DMS 273 treated with DMSO at 0.1 percent for 48 hours (cell line): Measurements from ENCODE around the gene ZNF716.
"Not testable (repeated sequence)": the region's sequence is repeated elsewhere in the genome, so short reads cannot be mapped to it uniquely, and the experiment has no call there.

Source experiments
- DNase-seq: peaks from one replicate; lab custom pipeline; 2025; lab: John Stamatoyannopoulos, UW

ZNF716 gene

GRCh38 chr7:57449904-57450303, at the start of gene ZNF716:
TSS of gene ZNF716 (plus strand) at chr7:57450177. CDS start at chr7:57450289, 112 bp downstream.
- no peak for DNase-seq

- no peak for DNase-seq
These were observed 49.3 kb upstream of the ZNF716 start for GRCh38 chr7:57400531-57401155.

DNA sequence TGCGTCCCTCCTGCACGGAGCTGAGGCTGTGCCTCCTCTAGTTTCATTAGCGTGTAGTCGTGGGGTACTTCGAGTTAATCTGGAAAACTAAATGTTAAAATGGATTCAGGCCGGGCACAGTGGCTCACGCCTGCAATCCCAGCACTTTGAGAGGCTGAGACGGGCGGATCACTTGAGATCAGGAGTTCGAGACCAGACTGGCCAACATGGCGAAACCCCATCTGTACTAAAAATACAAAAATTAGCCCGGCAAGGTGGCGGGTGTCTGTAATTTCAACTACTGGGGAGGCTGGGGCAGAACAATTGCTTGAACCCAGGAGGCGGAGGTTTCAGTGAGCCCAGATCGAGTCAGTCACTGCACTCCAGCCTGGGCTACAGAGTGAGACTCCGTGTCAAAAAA, 46.9 kb upstream of the ZNF716 start:
- DNase-seq, result not testable (repeated sequence)

DNA sequence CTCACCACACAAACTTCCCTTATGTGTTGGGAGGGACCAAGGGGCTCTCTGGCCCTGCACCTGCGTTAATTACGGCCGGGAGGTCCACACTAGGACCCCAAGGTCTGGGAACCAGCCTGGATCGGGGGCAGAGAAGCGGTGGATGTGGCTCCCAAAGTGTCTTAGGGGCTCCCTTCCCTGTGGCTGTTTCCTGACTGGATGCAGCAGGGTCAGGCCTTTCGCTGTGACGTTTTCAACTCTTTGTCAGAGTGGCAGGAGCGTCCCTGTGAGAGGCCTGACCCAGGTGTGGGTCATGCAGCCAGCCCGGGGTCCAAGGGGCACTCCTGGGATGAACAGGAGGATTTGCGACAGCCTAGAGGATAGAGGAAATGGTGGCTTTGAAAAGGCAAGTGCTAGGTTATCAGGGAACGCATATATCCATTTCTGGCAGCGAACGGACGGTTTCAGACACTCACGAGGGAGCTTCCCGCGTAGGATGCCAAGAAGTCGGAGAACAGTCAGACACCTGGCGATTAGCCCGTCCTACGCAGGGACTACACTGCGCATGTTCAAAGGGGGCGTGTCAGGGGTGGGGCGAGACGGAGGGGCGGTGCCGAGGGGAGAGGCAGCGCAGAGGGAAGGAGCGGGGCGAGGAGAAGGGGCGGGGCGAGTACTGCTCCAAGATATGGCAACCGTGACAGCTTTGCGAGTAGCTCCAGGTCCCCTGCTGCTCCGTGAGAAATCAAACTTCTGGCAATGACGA, 46.2 kb upstream of the ZNF716 start:
- no peak for DNase-seq

DNA sequence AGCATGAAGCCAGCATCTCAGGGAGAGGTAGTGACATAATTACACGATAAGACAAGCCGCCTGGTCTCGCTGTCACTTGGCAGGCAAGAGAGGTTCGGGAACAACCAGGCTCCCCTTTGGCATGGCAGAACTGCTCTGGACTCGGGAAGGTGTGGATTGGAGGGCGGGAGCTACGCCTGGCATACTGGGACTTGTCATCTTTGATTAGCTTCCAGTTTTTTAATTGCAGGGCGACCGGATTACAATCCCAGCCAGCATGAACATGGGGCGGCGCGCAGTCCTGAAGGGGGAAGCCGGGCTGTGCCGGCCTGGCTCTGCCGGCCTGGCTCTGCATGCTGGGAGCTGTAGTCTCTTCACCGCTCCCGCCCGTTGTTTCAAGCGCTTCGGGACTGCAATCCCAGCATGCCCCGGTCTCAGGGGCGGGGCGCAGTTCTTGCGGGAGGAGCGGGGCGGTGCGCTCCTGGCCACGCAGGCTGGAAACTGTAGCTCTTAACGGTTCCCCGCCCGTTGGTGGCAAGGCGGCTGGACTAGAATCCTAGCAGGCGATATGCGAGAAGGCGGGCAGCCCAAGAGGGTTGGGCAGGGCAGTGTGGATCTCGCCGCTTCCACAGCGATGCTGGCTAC, 45.5 kb upstream of the ZNF716 start:
- DNase-seq, result no peak

GRCh38 chr7:57404967-57405421, 45.0 kb upstream of the ZNF716 start:
- DNase-seq, result no peak

DNA sequence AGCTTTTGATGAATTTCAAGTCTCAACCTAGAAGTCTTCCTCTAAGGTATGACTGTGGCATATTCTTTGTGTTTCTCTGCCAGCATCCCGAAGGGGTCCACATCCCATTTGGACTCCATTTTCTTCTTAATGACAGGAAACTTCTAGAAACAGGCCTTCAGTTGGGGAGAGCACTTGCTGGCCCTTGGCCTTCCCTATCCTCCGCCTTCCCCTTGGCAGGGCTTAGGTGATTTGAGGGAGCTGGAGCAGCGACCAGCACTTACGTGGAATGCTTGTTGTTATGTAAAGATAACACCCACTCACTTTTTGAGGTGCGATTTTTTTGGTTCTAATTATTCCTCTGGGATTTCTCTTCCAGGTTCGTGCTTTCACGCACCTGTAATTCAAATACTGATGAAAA, 42.9 kb upstream of the ZNF716 start:
- DNase-seq, result no peak

GRCh38 chr7:57412168-57412567, 37.8 kb upstream of the ZNF716 start:
- DNase-seq, result no peak

DNA sequence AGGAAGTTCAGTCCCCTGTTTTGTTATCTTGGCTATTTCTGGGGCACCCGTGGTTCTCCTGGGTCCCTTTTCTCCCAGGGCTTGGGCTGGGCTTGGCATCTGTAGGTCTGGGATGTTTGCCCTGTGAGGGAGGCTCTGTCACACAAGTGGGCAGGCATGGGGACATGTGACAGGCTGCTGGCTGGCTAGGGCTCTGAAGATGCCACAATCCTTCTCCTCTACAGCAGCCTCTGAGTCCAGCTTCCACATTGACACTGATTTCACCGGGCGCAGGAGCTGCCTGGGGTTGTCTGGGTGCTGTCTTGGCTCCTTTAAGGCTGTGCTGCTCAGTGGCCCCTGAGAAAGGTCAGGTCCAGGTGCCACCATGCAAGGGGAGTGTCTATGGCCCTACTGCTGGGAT, 37.4 kb upstream of the ZNF716 start:
- no peak for DNase-seq

- no peak for DNase-seq
These were observed 36.2 kb upstream of the ZNF716 start for GRCh38 chr7:57413529-57414398.

- DNase-seq, result no peak
These were observed 35.6 kb upstream of the ZNF716 start for GRCh38 chr7:57414415-57414814.

GRCh38 chr7:57414852-57415251, 35.1 kb upstream of the ZNF716 start:
- DNase-seq, result no peak

DNA sequence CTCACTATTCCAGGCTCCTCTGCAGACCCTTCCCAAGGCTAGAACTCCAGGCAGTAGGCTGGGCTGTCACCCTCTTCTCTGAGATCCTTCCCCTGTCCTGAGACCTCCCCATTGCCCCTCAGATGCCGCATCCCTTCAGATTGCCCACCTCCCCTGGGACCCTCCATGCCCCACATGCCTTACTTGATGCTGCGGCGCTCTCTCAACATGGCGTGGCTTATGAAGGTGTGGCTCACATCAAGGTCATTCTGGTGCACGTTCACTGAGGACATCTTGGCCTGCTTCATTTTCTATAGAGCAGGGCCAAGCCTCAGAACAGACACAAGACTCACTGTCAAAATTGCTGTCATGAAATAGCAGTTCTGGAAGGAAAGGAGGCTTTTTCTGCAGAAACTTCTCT, 34.7 kb upstream of the ZNF716 start:
- no peak for DNase-seq

DNA sequence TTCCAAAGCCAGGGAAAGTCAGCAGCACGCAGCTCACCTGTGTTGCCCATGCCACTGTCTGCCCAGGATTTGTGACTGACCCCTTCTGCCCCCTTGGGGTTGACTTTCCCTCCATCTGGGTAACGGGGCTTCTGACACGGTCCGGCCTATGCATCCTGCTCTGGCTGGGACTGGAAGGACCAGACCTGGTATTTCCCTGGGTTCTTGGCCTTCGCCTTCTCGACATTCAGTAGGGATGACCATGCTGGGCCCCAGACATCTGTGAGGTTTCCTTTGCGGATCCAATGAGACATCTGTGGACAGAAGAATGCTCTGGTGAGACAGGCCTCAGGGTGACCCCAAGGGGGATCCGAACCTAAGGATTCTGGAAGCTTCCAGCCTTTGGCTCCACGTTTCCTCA, 34.2 kb upstream of the ZNF716 start:
- DNase-seq, result no peak

DNA sequence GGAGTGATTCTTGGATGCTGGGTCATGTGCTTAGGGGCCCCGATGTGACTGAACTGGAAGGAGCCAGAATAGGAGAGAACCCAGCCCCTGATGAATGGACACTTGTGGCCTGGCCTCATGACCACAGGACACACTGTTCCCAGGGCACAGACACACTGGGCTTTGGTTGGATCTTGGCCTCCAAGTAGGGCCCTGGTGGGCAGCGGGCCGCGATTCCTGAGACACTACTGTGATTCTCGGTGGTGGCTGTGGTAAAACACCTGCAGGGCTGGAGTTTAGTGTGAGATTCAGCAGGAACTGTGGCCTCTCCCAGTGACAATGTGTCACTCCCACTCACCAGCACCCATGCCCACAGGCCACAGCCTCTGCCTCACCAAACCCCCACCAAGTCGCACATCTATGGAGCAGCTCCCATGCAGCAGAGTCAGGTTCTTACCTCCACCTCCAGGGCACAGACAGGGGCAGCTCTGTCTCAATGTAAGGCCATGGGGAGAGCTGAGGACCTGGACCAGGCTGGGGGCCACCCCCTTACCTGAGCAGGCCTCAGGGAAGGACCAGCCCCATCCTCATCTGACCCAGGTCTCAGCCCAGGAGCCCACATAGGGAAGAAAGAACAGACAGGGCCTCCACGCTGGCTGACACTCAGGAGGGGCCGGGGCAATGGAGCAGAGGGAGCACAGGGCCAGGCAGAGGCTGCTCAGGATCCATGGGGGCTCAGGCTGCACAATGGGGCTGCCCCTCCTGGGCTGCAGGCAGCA, 33.2 kb upstream of the ZNF716 start:
- DNase-seq, result no peak

DNA sequence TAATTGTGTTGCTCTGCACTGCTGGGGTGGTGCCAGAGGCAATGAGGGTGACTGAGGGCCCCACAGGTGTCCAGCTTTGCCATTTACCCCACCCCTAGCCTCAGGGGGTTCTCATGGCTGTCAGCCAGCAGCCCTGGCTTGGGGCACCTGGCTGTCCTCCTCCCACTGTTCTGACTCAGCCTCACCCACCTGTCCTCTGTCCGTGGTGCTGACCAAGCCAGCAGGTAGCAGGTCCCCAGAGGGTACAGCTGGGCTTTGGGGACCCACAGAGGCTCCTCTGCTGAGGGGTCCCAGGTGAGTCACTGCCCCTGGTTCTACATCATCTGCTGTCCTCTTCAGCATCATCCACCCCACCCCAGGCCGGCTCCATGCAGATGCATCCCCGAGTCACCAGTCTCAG, 32.2 kb upstream of the ZNF716 start:
- no peak for DNase-seq

- DNase-seq, result no peak
These were observed 26.2 kb upstream of the ZNF716 start for GRCh38 chr7:57423768-57424167.

GRCh38 chr7:57424515-57425238, 25.3 kb upstream of the ZNF716 start:
- DNase-seq, result no peak

- DNase-seq, result no peak
These were observed 24.6 kb upstream of the ZNF716 start for GRCh38 chr7:57425239-57425944.

DNA sequence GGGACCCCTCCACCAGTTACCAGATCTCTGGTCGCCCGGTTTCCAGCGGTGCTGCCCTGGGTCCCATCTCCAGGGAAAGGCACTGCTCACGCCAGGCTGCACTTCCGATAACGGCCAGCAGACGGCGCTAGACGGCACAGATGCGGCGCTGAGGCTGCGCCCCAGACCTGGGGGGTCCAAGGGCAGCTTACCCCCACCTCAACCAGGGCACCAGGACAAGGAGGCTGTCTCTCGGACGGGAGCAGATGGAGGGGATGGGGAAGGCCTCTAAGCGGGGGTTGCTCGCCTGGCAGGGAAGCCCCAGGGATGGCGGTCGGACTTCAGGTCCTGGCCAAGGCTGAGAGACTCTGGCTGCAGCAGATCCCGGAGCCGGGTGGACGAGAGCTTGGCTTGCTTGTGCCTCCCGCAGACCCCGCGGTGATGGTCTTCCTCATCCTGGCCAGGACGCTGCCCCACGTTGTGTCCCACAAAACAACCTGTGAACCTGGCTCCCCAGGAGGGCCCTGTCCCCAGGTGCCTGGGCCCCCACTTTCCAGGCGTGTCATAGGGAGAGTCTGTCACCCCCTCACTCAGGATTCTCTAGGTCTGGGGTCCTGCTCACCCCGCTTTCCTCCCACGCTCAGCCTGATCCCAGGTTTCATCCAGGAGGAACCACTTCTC, 23.9 kb upstream of the ZNF716 start:
- DNase-seq, result no peak
